Measurements from ENCODE around the gene PISD.

Gene PISD

DNA sequence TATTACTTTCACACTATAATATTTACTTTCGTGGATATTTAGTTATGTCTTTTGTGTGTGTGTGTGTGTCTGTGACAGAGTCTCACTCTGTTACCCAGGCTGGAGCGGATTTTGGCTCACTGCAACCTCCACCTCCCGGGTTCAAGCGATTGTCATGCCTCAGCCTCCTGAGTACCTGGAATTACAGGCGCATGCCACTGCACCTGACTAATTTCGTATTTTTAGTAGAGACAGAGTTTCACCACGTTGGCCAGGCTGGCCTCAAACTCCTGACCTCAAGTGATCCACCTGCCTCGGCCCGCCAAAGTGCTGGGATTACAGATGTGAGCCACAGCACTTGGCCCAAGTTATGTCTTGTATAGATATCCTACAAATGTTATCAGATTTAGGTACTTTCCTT is 9.9 kb downstream of the PISD start:
- DNase-seq: no peak

DNA sequence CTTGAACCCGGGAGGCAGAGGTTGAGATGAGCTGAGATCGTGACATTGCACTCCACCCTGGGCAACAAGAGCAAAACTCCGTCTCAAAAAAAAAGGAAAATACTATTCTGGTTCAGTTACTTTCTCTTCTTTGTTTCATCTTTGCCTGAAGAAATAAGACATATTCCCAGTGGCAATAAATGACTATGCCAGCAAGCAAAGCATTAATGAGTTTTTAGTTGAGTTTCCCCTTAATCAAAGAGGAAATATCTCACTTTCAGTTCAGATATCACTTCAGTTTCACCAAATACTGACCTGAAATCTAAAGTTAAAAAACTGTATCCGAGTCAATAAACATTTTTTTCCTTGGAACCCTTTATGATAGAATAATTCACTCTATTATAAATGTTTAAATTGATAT is 10.4 kb downstream of the PISD start:
- no peak for DNase-seq

GRCh38 chr22:31650391-31650790 is 11.6 kb downstream of the PISD start:
- DNase-seq: no peak

DNA sequence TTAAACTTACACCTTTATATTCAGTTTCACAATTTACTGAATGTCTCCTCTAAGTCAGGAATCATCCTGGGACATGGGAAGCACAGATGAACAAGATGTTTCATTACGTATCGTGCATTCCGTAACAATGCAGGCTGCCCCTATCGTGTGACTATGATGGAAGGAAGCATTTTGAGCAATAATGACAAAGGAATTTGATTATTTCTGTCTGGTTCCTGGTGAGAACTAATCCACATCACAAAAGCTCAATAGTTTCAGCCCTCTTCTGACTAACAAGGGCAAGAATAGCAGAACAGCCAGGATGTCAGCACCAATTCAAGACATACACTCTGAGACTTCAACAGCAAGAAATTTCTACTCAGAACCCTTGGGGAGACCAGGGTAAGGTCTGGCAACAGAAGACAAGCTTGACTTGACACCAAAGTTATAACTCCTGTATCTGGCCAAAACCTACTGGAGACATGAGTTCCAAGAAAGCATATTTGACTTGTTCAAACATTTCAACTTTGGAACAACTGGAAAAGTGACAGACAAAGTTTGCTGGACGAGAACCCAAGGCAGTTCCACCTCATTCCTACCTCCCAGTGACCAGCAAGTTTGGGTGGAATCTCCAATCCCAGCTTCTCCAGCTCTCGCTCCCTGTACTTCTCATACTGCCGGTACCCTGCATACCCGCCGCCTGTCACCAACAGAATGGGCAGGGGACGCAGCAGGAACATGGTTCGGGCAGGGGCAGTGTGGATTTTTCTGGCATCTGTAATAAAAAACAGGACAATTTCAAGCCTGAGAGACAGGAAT is 14.3 kb downstream of the PISD start:
- DNase-seq: no peak

DNA sequence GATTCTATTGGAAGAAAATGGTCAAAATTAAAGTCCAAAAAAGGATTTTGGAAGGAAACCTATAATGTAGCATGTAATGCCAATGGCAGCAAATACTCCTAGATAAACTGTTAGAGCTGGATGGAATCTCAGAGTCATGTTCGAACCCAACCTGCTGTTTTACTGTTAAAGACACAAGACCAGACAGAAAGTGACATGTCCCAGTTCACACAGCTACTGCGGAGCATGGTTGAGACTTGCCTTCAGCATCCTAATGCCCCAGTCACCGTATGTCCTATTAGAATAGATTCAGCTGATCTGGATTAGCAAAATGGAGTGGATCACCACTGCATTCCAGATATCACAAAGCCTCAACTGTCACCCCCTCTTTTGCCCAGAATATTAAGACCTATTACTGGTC is 14.9 kb downstream of the PISD start:
- DNase-seq: no peak

DNA sequence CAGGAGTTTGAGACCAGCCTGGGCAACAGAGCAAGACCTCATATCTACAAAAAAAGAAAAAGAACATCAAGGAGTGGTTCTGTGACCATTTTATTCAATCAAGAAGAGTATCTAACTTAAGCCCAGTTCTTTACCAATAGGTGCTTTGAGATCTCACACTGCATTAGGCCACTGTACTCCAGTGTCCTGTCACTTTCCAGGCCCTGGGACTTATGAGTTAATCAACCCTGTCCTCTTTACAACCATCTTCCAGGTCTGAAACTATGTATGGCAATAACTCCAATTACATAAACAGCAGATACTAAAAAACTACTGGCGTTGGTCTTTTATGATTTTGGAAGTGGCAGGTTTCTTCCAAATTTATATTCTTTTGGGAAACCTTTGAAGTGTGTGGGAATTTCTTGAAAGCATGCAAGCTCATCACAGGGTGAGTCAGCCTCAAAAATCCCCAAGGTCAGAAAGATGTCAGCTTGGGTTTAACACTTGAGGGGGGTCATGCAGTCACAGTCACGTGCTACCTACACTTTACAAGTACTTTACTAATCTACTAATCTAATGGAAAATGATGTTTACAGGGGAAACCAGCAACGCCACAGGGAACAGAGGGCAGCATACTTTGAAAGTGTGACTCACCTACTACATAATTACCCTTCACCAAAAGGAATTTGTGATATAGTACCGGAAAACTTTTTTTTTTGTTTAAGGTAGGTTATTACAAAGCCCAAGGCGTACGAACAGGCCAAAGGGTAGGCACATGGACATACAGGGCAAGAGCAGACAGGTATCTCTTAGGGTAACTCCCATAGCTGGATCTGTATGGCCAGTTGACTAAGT is 15.6 kb downstream of the PISD start:
- DNase-seq: no peak

- DNase-seq: no peak
Observed at GRCh38 chr22:31639436-31640039, 22.5 kb downstream of the PISD start.

GRCh38 chr22:31637891-31638618 is 24.0 kb downstream of the PISD start:
- DNase-seq: no peak

GRCh38 chr22:31637447-31637890 is 24.5 kb downstream of the PISD start:
- no peak for DNase-seq

DNA sequence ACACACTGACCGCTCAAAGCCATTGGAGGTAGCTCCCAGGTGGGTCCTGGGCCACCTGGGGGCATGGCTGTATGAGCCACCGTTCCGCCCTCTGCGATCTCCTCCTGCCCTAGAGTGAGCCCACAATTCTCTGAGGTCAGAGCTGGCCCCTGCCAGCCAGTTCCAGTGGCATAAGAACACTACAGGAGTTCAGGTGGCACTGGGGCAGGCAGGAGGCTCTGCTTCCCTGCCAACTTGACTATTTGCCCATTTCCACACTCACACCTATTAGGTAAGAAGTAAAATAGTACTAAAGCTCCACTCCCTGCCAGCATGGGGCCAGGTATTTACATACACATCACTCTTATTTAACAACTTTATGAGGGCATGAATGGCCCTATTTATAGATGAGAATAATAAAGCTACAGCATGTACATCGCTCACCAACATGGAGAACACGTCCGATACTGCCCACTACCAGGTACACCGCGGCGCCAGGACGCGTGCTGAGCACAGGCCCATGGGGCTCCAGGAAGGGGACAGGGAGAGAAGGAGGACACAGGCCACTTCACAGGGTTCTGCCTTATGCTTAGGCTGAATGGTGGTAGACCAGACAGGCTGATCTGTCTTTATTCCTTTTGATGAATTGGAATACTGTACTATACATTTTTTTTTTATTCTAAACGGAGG is 26.2 kb downstream of the PISD start:
- DNase-seq: no peak

- no peak for DNase-seq
Observed at GRCh38 chr22:31631436-31631835, 30.6 kb downstream of the PISD start.

- DNase-seq: peak; percentile 81
Observed at GRCh38 chr22:31630331-31631329, 31.4 kb downstream of the PISD start.

GRCh38 chr22:31629741-31630184 is 32.3 kb downstream of the PISD start:
- DNase-seq: no peak

DNA sequence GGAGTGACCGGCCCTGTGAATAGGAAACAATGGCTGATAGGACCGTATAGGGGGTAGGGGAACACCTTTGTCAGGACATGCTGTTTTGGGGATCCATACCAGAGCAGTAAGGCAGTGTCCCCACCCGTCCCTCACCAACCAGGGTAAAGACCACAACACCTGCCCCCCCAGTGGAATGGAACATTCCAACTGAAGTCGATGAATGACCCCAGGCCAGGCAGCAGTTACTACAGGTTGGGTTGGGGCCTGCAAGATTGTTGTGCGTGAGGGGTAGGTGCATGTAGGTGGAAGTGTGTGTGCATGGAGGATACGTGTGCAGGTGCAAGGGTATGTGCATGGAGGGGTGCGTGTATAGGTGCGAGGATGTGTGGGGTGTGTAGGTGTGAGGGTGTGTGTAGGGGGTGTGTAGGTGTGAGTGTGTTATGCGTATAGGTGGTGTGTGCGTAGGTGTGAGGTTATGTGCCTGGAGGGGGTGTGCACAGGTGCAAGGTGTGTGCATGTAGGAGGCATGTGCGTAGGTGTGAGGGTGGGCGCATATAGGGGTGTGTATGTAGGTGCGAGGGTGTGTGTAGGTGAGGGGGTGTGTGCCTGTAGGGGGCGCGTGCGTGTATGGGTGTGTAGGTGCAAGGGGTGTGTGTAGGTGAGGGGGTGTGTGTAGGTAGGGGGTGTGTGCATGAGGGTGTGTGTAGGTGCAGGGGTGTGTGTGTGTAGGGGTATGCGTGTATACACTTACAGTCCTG is 32.9 kb downstream of the PISD start:
- DNase-seq: no peak

DNA sequence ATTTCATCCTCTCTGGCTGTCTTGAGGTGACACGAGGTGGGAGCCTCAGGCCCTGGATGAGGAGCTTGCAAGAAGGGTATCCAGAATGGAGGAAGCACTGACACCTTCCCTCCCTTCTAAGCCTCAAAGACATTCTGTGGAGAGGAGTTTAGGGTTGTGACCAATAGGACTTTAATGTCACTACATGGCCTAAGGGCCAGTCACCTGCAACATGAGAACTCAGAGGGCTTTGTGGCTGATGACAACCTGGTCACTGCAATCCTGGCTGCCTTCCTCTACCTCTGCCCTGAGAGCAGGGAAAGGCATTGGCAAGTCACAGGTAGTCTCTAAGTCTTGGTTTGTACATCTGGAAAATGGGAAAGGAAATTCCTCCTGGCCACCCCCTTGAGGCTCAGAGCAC is 33.7 kb downstream of the PISD start:
- DNase-seq: no peak

DNA sequence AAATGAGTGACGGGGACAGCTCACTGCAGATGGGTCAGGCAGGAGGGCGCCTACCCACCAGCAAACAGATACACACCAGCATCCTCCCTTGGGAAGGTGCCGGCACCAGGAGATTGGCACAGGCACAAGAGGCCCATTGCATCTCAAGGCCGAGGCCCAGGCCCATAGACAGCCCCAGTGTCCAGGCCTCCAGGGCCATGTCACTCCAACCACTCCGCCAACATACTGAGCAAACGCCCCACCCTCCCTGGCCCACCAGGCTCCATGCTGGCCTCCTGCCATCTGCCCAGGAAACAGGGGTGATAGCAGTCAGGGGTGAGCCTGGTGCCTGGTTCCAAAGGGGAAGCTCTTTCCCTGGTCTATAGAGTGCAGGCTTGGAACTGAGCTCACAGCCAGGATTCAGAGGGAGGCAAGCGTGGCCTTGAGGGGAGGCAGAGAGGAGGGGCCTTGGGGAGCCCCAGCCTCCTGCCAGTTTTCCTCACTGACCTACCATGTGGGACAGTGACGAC is 34.7 kb downstream of the PISD start:
- DNase-seq: no peak

DNA sequence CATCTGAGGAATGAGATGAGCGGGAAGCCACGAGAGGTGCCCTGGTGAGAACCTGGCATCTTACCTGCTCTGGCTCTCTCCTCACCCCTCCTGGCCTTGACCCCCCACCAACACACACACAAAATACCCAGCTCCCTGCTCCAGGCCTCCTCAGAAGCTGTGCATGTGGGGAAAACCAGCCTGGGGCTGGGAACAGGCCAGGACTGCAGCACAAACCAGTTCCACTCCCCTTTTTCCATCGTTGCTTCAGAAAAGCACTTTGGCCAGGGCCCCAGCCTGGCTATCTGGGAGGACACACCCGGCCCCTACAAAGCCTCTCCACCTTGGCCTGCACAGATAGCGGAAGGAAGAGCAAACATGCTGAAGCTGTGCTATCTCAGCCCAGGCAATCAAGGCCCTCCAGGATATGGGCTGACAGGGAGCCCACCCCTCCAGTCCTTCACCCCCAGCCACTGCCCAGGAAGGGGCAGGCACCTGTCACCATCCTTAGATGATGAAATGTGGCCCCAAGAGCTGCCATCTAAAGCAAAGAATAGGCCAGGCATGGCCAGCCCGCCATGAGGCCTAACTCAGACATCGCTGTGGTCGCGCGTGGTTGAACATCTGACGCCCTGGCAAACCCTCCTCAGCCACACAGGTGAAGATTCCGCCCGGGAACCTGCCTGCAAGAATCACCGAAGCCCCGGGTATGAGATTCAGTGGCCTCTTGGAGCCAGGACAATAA is 35.4 kb downstream of the PISD start:
- DNase-seq: no peak

- no peak for DNase-seq
Observed at GRCh38 chr22:31625661-31626426, 36.2 kb downstream of the PISD start.

- no peak for DNase-seq
Observed at GRCh38 chr22:31625257-31625640, 36.8 kb downstream of the PISD start.
